ENCODE results near the gene DNAJC30.

Gene DNAJC30

GRCh38 chr7:73722785-73723184 lies 39.5 kb upstream of the DNAJC30 start:
- no peak for TF ChIP-seq CTCF (IDR thresholded peaks at IDR 0.05)

GRCh38 chr7:73721377-73721817 lies 38.1 kb upstream of the DNAJC30 start:
- TF ChIP-seq CTCF (IDR thresholded peaks at IDR 0.05): no peak

GRCh38 chr7:73719806-73720169 lies 36.5 kb upstream of the DNAJC30 start:
- TF ChIP-seq CTCF (IDR thresholded peaks at IDR 0.05): no peak

GRCh38 chr7:73718905-73719805 lies 35.9 kb upstream of the DNAJC30 start, which contains the start of gene STX1A:
Gene STX1A, minus strand, starts transcription at chr7:73719669. Its CDS starts 38 bp downstream, at chr7:73719631.
- TF ChIP-seq CTCF (IDR thresholded peaks at IDR 0.05): no peak; the same call in 1 of the 2 replicates

GRCh38 chr7:73718438-73718881 lies 35.2 kb upstream of the DNAJC30 start:
- no peak for TF ChIP-seq CTCF (IDR thresholded peaks at IDR 0.05)

- no peak for TF ChIP-seq CTCF (IDR thresholded peaks at IDR 0.05)
These were observed 34.7 kb upstream of the DNAJC30 start for GRCh38 chr7:73717991-73718405.

- no peak for TF ChIP-seq CTCF (IDR thresholded peaks at IDR 0.05)
These were observed 34.0 kb upstream of the DNAJC30 start for GRCh38 chr7:73717025-73717807.

All from LNCAP (cell line).